ENCODE measurements around the gene CNGA1.
"Not testable (repeated sequence)": the region's sequence is repeated elsewhere in the genome, so short reads cannot be mapped to it uniquely, and the experiment has no call there.

CNGA1 gene

DNA sequence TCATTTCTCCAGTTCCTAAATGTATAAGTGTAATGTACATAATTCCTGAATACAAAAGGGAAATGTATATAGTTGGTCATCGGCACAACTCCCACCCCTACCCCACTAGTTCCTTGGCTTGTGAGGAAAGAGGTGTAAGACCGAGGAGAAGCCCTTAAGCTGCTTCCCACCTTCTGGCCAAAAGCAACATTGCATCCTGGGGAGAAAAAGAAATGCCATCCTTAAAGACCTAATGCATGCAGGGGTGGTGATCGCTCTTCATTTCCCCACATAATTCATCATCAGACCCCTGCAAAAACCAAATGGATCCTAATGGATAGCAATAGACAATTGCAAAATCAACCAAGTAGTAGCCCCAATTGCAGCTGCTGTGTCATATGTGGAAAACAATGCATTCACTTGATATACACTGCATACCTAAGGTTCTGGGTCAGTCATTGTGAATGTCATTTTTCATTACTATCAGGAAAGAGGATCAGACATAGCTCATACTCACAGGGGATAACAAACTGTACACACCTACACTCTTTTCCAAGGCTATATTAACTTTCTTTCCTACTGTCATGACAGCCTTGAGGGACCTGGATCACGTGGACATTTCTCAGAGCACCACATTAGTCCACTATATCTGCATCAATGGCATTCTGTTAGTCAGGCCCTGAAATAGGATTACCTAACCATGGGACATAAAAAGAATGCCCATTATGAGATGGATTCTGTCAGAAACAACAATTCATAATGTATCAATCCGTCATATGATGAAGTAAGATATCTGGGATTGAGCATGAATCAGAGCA is 70.4 kb downstream of the CNGA1 start:
- no peaks in the 10 kb centered on the region for H3K4me1 Mint-ChIP-seq
- H3K9me3 Mint-ChIP-seq = no peaks in the 10 kb centered on the region
- no peak overlapping the region for H3K4me3 Mint-ChIP-seq
- H3K27ac Mint-ChIP-seq = no peak overlapping the region
- H3K27me3 Mint-ChIP-seq = peaks cover 3% of the 10 kb centered on the region
- H3K36me3 Mint-ChIP-seq = peaks cover 1% of the 10 kb centered on the region

DNA sequence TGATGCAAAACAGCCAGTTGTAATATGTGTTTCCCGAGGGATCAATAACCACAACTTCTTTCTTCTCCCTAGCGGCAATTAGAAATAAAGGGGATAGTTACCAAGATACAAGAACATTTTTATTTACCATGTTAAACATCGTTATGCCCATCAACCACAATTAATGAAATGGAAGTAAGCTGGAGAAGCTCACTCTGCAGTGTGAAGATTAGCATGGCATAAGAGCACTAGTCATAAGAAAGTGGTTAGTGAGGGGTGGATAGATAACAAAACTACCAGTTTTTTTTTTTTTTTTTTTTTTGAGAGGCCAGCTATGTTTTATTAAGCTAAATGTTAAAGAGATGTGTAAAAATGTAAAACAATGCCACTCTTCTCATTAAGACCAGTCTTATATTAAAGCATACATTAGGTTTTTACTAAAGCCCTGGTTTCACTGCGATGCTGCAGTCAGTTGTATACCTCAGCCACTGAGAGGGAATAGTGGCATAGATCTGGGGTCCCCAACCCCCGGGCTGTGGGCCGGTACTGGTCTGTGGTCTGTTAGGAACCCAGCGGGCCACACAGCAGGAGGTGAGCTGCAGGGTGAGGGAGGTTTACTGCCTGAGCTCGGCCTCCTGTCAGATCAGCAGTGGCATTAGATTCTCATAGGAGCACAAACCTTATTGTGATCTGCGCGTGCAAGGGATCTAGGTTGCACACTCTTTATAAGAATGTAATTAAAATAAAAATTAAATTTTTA is 74.2 kb downstream of the CNGA1 start:
- Mint-ChIP-seq H3K27me3 (no peaks in the 10 kb centered on the region), H3K27ac (no peak overlapping the region), H3K4me3 (no peak overlapping the region), H3K4me1 (no peaks in the 10 kb centered on the region), H3K36me3 (no peaks in the 10 kb centered on the region), H3K9me3 (no peaks in the 10 kb centered on the region)

DNA sequence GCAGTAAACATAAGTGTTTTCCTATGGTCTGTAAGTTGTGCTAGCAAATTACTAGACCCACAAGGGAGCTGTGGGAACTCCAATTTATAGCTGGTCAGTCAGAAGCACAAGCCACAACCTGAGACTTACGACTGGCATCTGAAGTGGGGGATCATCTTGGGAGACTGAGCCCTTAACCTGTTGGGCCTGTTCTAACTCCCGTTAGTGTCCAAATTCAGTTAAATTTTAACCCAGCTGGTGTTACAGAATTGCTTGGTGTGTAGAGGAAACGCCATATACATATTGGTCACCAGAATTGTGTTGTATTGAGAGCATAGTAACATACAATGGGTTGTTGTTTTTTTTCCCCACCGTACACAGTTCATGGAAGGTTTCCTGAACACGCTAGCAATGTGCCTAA is 77.0 kb downstream of the CNGA1 start:
- H3K27me3 Mint-ChIP-seq = no peaks in the 10 kb centered on the region

DNA sequence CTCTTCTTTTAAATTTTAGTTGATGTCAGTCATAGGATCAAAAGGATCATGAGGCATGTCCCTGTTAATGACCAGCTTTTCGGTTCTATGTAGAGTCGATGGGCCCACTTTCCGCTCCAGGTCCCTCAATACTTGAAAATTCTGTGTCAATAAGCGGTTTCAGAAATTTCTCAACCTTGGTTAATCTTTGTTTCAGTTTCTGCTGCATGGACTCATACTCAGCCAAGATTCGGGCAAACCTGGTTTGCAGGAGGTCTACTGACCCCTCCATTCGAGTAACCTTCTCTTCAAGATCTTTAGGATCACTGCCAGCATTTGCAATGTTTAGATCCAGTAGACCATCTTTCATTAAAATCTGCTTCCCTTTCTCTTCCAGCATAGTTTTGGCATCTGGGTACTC is 80.1 kb downstream of the CNGA1 start:
- Mint-ChIP-seq H3K36me3 (no peaks in the 10 kb centered on the region), H3K4me1 (no peaks in the 10 kb centered on the region), H3K27ac (no peak overlapping the region), H3K9me3 (no peaks in the 10 kb centered on the region), H3K27me3 (no peaks in the 10 kb centered on the region), H3K4me3 (no peak overlapping the region)

More for the DNA sequence above, 77.0 kb downstream of the CNGA1 start:
- no peak overlapping the region for H3K27ac Mint-ChIP-seq
- no peaks in the 10 kb centered on the region for H3K36me3 Mint-ChIP-seq
- no peak overlapping the region for H3K4me3 Mint-ChIP-seq
- no peaks in the 10 kb centered on the region for H3K9me3 Mint-ChIP-seq
- no peaks in the 10 kb centered on the region for H3K4me1 Mint-ChIP-seq

DNA sequence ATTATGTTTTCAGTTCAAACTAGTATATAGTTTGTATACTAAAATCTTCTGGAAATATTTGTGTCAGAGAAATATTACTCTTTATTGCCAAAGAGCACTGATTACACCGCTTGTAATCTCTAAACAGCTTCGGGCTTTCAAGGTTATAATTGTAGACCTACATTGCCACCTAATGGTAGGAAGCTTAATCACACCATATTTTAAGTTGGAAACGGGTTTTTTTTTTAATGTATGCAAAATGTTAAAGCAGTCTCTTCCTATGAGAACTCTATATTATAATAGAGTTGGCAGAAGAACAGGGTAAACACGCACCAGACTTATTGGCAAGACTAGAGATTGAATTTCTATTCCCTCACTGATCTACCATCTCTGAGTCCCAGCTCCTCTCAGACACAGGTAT is 82.6 kb downstream of the CNGA1 start:
- Mint-ChIP-seq H3K4me3 (no peak overlapping the region), H3K27ac (no peak overlapping the region), H3K9me3 (no peaks in the 10 kb centered on the region), H3K27me3 (no peaks in the 10 kb centered on the region), H3K4me1 (no peaks in the 10 kb centered on the region), H3K36me3 (peaks cover 1% of the 10 kb centered on the region)

DNA sequence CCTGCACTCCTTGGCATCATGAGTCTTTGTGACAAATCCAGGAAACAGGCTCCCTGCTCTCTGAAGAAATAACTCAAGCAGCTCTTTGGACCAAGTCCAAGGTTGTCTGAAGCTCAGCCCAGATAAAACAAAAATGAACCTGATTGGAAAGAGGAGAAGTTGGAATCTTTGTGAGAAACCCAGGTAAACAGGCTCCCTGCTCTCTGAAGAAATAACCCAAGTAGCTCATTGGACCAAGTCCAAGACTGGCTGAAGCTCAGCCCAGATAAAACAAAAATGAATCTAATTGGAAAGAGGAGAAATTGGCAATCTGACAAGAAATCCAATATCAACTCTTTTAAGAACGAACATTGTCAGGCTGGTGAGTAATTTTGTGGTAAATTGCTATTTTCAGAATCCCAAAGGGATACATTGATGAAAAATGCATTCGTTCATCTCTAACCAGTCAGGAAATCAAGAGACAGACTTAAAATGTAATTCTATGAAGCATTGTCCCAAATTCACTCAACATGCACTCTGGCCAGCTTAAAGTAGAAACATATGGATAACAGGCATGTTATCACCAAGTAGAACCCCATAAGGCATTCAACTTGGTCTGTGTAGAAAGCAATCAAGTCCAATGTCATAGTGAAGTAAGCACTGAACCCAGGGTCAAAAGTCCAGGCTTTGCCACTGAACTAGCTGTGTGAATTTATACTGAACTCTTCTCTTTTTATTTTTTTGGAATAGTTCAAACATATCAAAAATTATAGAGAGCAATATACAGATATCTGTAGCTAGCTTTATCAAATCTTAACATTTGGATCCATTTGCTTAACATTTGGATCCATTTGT is 85.3 kb downstream of the CNGA1 start:
- Mint-ChIP-seq H3K4me3 (no peak overlapping the region), H3K4me1 (peaks cover 8% of the 10 kb centered on the region), H3K27ac (no peak overlapping the region), H3K36me3 (peaks cover 1% of the 10 kb centered on the region), H3K9me3 (no peaks in the 10 kb centered on the region), H3K27me3 (peaks cover 3% of the 10 kb centered on the region)

DNA sequence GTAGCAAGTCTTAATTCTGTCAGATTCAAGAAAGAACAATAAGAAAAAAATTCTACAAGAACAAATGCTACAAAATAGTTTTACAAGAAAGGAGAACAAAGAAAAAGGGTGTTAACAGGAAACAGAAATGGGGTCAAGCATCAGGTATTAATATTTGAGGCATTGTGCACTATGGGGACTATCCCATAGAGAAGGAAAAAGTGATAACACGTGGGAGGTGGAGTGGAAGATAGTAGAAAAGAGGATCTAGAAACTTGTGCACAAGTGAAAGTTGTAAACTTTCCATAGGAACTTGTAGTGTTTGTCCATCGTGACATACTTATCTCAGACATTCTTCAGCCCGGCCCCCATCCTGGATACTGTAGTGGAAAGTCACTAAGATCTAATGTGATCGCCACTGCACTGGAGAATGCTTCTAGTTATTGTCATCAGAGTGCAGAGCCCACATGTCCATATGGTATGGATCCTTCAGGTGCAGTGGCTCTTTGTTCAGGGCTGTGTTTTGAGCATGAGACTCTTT is 86.7 kb downstream of the CNGA1 start:
- peaks cover 8% of the 10 kb centered on the region for H3K4me1 Mint-ChIP-seq
- H3K27me3 Mint-ChIP-seq = peaks cover 5% of the 10 kb centered on the region
- H3K4me3 Mint-ChIP-seq = no peak overlapping the region
- H3K9me3 Mint-ChIP-seq = no peaks in the 10 kb centered on the region
- H3K27ac Mint-ChIP-seq = no peak overlapping the region
- peaks cover 1% of the 10 kb centered on the region for H3K36me3 Mint-ChIP-seq

DNA sequence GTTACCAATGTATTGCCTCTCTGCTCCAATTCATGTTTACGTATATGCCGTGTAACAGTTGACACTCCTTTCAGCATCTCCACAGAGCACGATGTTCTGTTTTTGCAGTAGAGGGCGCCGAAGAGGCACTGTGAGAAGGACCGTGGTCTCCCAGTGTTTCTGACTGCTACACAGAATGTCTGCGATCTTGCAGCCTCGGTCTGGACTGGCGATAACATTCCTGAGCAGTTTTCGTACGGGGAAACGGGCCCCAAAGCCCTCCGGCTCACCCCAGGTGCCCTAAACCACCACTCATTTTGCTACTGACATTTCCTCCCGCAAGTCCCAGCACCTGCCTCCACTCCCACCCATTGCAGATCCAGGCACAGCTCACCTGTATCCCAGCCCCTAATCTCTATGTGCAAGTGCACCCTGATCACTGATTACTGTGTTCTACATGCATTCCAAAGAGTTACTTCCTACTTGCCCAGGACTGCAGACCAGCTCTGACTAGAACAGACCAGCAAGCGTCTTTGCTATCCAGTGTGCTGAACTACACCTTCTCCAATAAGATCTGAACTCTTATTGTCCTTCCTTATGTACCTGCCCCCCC is 89.7 kb downstream of the CNGA1 start:
- no peak overlapping the region for H3K27ac Mint-ChIP-seq
- H3K27me3 Mint-ChIP-seq = peaks cover 5% of the 10 kb centered on the region
- H3K4me3 Mint-ChIP-seq = peak overlapping the region; percentile 42
- peaks cover 1% of the 10 kb centered on the region for H3K36me3 Mint-ChIP-seq
- H3K4me1 Mint-ChIP-seq = peaks cover 8% of the 10 kb centered on the region
- no peaks in the 10 kb centered on the region for H3K9me3 Mint-ChIP-seq

DNA sequence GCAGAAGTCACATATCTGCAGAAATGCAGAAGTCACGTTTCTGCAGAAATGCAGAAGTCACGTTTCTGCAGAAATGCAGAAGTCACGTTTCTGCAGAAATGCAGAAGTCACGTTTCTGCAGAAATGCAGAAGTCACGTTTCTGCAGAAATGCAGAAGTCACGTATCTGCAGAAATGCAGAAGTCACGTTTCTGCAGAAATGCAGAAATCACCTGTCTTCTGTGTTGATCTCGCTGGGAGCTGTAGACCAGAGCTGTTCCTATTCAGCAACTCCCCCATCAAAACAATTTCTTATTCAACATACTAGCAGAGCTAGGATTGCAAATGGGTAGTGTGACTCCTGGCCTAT is 93.2 kb downstream of the CNGA1 start:
- not testable (repeated sequence) for H3K9me3 Mint-ChIP-seq, H3K27ac Mint-ChIP-seq, H3K27me3 Mint-ChIP-seq, H3K4me3 Mint-ChIP-seq, H3K4me1 Mint-ChIP-seq, H3K36me3 Mint-ChIP-seq

DNA sequence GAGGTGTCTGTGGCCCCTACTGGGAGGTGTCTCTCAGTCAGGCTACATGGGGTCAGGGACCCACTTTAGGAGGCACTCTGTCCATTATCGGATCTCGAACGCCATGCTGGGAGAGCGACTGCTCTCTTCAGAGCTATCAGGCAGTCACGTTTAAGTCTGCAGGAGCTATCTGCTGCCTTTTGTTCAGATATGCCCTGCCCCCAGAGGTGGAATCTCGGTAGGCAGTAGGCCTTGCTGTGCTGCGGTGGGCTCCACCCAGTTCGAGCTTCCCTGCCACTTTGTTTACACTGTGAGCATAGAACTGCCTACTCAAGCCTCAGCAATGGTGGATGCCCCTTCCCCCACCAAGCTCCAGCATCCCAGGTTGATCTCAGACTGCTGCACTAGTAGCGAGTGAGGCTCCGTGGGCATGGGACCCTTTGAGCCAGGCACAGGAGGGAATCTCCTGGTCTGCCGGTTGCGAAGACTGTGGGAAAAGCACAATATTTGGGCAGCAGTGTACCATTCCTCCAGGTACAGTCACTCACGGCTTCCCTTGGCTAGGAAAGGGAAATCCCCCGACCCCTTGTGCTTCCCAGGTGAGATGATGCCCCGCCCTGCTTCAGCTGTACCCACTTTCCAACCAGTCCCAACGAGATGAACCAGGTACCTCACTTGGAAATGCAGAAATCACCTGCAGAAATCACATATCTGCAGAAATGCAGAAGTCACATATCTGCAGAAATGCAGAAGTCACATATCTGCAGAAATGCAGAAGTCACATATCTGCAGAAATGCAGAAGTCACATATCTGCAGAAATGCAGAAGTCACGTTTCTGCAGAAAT is 93.8 kb downstream of the CNGA1 start:
- not testable (repeated sequence) for H3K9me3 Mint-ChIP-seq, H3K36me3 Mint-ChIP-seq, H3K27ac Mint-ChIP-seq, H3K27me3 Mint-ChIP-seq, H3K4me1 Mint-ChIP-seq, H3K4me3 Mint-ChIP-seq

DNA sequence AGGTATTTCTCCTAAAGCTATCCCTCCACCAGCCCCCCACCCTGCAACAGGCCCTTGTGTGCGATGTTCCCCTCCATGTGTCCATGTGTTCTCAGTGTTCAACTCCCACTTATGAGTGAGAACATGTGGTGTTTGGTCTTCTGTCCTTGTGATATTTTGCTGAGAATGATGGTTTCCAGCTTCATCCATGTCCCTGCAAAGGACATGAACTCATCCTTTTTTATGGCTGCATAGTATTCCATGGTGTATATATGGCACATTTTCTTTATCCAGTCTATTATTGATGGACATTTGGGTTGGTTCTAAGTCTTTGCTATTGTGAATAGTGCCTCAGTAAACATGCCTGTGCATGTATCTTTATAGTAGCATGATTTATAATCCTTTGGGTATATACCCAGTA is 99.3 kb downstream of the CNGA1 start:
- not testable (repeated sequence) for H3K36me3 Mint-ChIP-seq, H3K27me3 Mint-ChIP-seq, H3K9me3 Mint-ChIP-seq, H3K4me3 Mint-ChIP-seq, H3K27ac Mint-ChIP-seq
- peaks cover 21% of the 10 kb centered on the region for H3K4me1 Mint-ChIP-seq

DNA sequence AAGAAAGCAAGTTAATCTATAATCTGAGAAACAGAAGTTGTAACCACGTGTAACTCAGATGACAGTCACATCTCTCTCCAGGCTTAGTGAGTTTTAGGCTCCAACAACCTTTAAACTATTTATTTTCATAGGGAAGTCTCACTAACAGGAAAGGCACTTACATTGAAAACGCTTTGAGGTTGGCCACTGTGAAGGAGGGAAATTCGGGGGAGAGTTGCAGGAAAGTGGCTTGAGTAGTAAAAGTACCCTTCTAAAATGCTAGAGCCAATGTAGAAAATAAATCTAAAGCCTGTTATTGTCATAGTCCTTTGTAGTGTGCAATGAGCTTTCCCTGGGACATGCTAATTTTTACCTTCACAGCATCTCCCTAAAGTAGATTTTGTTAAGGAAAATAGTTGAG is 101.1 kb downstream of the CNGA1 start:
- no peaks in the 10 kb centered on the region for H3K27me3 Mint-ChIP-seq
- H3K36me3 Mint-ChIP-seq = peaks cover 7% of the 10 kb centered on the region
- no peak overlapping the region for H3K27ac Mint-ChIP-seq
- no peaks in the 10 kb centered on the region for H3K9me3 Mint-ChIP-seq
- H3K4me3 Mint-ChIP-seq = peak overlapping the region; percentile 96
- H3K4me1 Mint-ChIP-seq = peaks cover 29% of the 10 kb centered on the region

DNA sequence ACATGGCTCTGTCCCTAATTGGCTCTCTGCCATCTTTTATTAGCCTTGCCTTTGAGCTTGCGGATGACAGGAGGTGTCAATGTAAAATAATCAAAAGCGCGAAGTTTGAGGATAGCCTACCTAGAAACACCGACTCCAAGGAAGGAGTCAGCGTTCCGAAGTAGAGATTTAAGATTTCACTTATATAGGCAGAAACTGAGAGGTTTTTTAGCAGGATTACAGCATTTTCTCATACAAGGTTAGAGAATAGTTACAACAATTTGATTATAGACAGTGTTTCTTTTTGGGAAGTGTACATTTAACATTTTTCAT is 101.6 kb downstream of the CNGA1 start:
- no peaks in the 10 kb centered on the region for H3K9me3 Mint-ChIP-seq
- H3K27me3 Mint-ChIP-seq = no peaks in the 10 kb centered on the region
- peak overlapping the region; percentile 79 for H3K27ac Mint-ChIP-seq
- H3K4me3 Mint-ChIP-seq = peak overlapping the region; percentile 96
- peaks cover 29% of the 10 kb centered on the region for H3K4me1 Mint-ChIP-seq
- H3K36me3 Mint-ChIP-seq = peaks cover 7% of the 10 kb centered on the region

DNA sequence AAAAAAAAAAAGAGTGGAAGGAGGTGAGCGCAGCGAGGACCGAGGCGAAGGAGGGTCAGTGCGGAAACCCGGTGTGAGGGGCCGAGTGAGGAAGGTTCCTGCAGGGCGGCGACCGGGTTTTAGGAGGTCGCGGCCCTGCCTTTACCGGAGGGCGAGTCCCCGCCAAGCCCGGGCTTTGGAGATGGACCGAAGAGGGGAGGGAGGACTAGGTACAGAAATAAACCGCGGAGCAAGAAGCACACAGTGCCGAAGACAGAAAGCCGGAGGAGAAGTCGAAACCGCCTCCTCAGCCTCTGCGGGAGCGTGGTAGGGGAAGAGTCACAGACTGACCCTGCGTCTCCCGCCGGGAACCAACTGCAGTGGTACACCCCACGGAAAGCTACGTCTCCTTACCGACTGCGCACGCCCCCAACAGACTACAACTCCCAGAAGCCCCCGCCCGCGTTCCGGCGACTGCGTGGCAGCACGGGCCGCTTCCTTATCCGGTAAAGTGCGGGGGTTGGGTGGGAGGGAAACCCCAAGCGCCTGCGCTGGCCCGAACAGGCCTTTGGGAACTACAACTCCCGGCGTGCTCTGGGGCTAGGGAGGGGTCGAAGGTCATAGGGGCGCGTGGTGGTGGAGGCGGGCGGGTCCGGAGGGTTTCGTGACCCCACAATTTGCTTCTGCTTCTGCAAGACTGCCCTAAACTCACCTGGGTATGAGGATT is 102.1 kb downstream of the CNGA1 start, which contains the start of gene NFXL1:
Gene NFXL1 (minus strand): TSS at position 364 of the 706 bp plus-strand sequence. CDS start 380 bp downstream, outside the sequence.
- Mint-ChIP-seq H3K27me3 (no peaks in the 10 kb centered on the region), H3K27ac (peak within 1 kb of the TSS; percentile 95), H3K36me3 (peaks cover 7% of the 10 kb centered on the region), H3K4me1 (peaks cover 29% of the 10 kb centered on the region), H3K4me3 (peak within 1 kb of the TSS; percentile 96), H3K9me3 (no peaks in the 10 kb centered on the region)
